H9 (cell line): Measurements from ENCODE around the gene MRPS33. TPM values are rescaled to one million over a fixed set of nuclear protein-coding genes. Genes with fewer than 3 reads are reported as not detected.

Experiments
- DNase-seq: peaks from one replicate; pipeline ENCODE4 v3.0.0-alpha.2; 2017
- H2AFZ ChIP-seq: one replicate; pipeline ENCODE4 v1.6.1; 2013; ENCODE audit warnings: mild to moderate bottlenecking, low read length, control low read depth, moderate library complexity
- H2AK5ac ChIP-seq: 2 replicates; pipeline ENCODE4 v1.6.1; 2013; ENCODE audit warnings: low read length, control low read depth, mixed read lengths; ENCODE audit not compliant: insufficient read length
- H2BK120ac ChIP-seq: one replicate; pipeline ENCODE4 v1.6.1; 2013; ENCODE audit warnings: low read depth, mild to moderate bottlenecking, low read length, control low read depth, inconsistent platforms; ENCODE audit not compliant: poor library complexity, severe bottlenecking
- H2BK12ac ChIP-seq: 2 replicates; pipeline ENCODE4 v1.6.1; 2013; ENCODE audit warnings: low read length, control low read depth, mixed read lengths, low read depth; ENCODE audit not compliant: insufficient read length
- H2BK15ac ChIP-seq: 2 replicates; pipeline ENCODE4 v1.6.1; 2013; ENCODE audit warnings: low read depth, low read length, control low read depth
- H2BK20ac ChIP-seq: one replicate; pipeline ENCODE4 v1.6.1; 2013; ENCODE audit warnings: low read depth, mild to moderate bottlenecking, low read length, control low read depth, inconsistent platforms; ENCODE audit not compliant: poor library complexity, severe bottlenecking
- H2BK5ac ChIP-seq: 2 replicates; pipeline ENCODE4 v1.6.1; 2013; ENCODE audit warnings: low read length, control low read depth, mixed read lengths; ENCODE audit not compliant: insufficient read length
- H3K14ac ChIP-seq: 2 replicates; pipeline ENCODE4 v1.6.1; 2013; ENCODE audit warnings: low read length, control low read depth; ENCODE audit not compliant: insufficient read depth
- H3K18ac ChIP-seq: 2 replicates; pipeline ENCODE4 v1.6.1; 2013; ENCODE audit warnings: low read depth, mild to moderate bottlenecking, mixed read lengths, low read length, control low read depth; ENCODE audit not compliant: insufficient read length
- H3K23ac ChIP-seq: 2 replicates; pipeline ENCODE4 v1.6.1; 2013; ENCODE audit warnings: low read length, control low read depth, mixed read lengths, low read depth; ENCODE audit not compliant: insufficient read length
- H3K23me2 ChIP-seq: 2 replicates; pipeline ENCODE4 v1.6.1; 2013; ENCODE audit warnings: low read depth, mild to moderate bottlenecking, mixed read lengths, low read length, control low read depth; ENCODE audit not compliant: insufficient read length, poor library complexity, severe bottlenecking
- H3K27ac ChIP-seq: 2 replicates; pipeline ENCODE4 v1.5.1; 2013; ENCODE audit warnings: low read length, control low read depth, mixed read lengths, low read depth; ENCODE audit not compliant: insufficient read length
- H3K27me3 ChIP-seq: 2 replicates; pipeline ENCODE4 v1.6.1; 2013; ENCODE audit warnings: low read length, control low read depth, inconsistent platforms; ENCODE audit not compliant: insufficient read depth
- H3K4ac ChIP-seq: 2 replicates; pipeline ENCODE4 v1.6.1; 2013; ENCODE audit warnings: low read depth, mild to moderate bottlenecking, control low read depth, inconsistent platforms, low read length, moderate library complexity
- H3K4me1 ChIP-seq: 2 replicates; pipeline ENCODE4 v1.6.1; 2013; ENCODE audit warnings: low read length, control low read depth, inconsistent platforms; ENCODE audit not compliant: insufficient read depth
- H3K4me2 ChIP-seq: 2 replicates; pipeline ENCODE4 v1.6.1; 2013; ENCODE audit warnings: low read length, control low read depth, mixed read lengths; ENCODE audit not compliant: insufficient read length, insufficient read depth
- H3K56ac ChIP-seq: 2 replicates; pipeline ENCODE4 v1.6.1; 2013; ENCODE audit warnings: low read depth, mild to moderate bottlenecking, mixed read lengths, low read length, control low read depth; ENCODE audit not compliant: insufficient read length
- H3K79me1 ChIP-seq: 2 replicates; pipeline ENCODE4 v1.6.1; 2013; ENCODE audit warnings: low read depth, mild to moderate bottlenecking, moderate library complexity, low read length, control low read depth, inconsistent platforms; ENCODE audit not compliant: insufficient read depth, poor library complexity, severe bottlenecking
- H3K79me2 ChIP-seq: 2 replicates; pipeline ENCODE4 v1.6.1; 2013; ENCODE audit warnings: low read length, control low read depth, inconsistent platforms; ENCODE audit not compliant: insufficient read depth
- H3K9ac ChIP-seq: 2 replicates; pipeline ENCODE4 v1.6.1; 2013; ENCODE audit warnings: low read length, control low read depth, mixed read lengths; ENCODE audit not compliant: insufficient read length; ENCODE audit errors: extremely low read depth
- H3K9me3 ChIP-seq: one replicate; pipeline ENCODE4 v1.6.1; 2013; ENCODE audit warnings: low read depth, low read length, inconsistent platforms; ENCODE audit not compliant: control insufficient read depth
- H3T11ph ChIP-seq: one replicate; pipeline ENCODE4 v1.6.1; 2013; ENCODE audit warnings: mild to moderate bottlenecking, low read length, control low read depth, inconsistent platforms
- H4K20me1 ChIP-seq: one replicate; pipeline ENCODE4 v1.6.1; 2013; ENCODE audit not compliant: control insufficient read depth, insufficient read length, insufficient read depth
- H4K5ac ChIP-seq: 2 replicates; pipeline ENCODE4 v1.6.1; 2013; ENCODE audit warnings: low read depth, mild to moderate bottlenecking, mixed read lengths, low read length, control low read depth; ENCODE audit not compliant: insufficient read length
- H4K8ac ChIP-seq: replicated peaks from 2 replicates; pipeline ENCODE4 v1.6.1; 2013; ENCODE audit warnings: low read length, control low read depth, mixed read lengths, low read depth; ENCODE audit not compliant: insufficient read length
- H4K91ac ChIP-seq: 2 replicates; pipeline ENCODE4 v1.6.1; 2013; ENCODE audit warnings: low read depth, mild to moderate bottlenecking, moderate library complexity, mixed read lengths, low read length, control low read depth; ENCODE audit not compliant: insufficient read length
- H3K27ac Mint-ChIP-seq, 3 experiments: 2 replicates in 2 of 3; 3 replicates in 1 of 3; pipeline ENCODE4 v1.8.0; 2020 to 2021; ENCODE audit warnings: mixed read lengths in 3 of 3, mild to moderate bottlenecking in 1 of 3, moderate library complexity in 1 of 3
- H3K27me3 Mint-ChIP-seq: 2 replicates; pipeline ENCODE4 v1.8.0; 2021; ENCODE audit warnings: low read depth, mild to moderate bottlenecking, moderate library complexity, mixed read lengths
- H3K36me3 Mint-ChIP-seq, 3 experiments: 2 replicates in 2 of 3; 3 replicates in 1 of 3; pipeline ENCODE4 v1.8.0; 2020 to 2021; ENCODE audit warnings: low read depth in 3 of 3, mixed read lengths in 3 of 3; ENCODE audit not compliant: insufficient read depth in 1 of 3
- H3K4me1 Mint-ChIP-seq, 2 experiments: 2 replicates each; pipeline ENCODE4 v1.8.0; 2020; ENCODE audit warnings: mixed read lengths in 2 of 2
- H3K4me3 Mint-ChIP-seq, 2 experiments: 2 replicates in 1 of 2; 3 replicates in 1 of 2; pipeline ENCODE4 v1.8.0; 2020 to 2021; ENCODE audit warnings: mild to moderate bottlenecking in 2 of 2, mixed read lengths in 2 of 2, moderate library complexity in 1 of 2
- H3K9me3 Mint-ChIP-seq, 2 experiments: 2 replicates in 1 of 2; 3 replicates in 1 of 2; pipeline ENCODE4 v1.8.0; 2020; ENCODE audit warnings: mild to moderate bottlenecking in 2 of 2, mixed read lengths in 2 of 2, moderate library complexity in 1 of 2
- CTCF ChIP-seq: fragments of 200-600 bp; sonication (generic); conservative IDR thresholded peaks from 3 replicates; pipeline ENCODE4 v1.8.0; 2021; ENCODE audit warnings: antibody characterized with exemption, mild to moderate bottlenecking
- WGBS: extraction: QIAGEN DNeasy Blood & Tissue Kit; methylation state at CpG from one replicate; pipeline ENCODE4 v1.1.7; 2013; ENCODE audit warnings: missing lambda C conversion rate, low lambda C conversion rate, mixed read lengths; ENCODE audit not compliant: insufficient read length; ENCODE audit errors: extremely low coverage; 5-methylcytosine and 5-hydroxymethylcytosine counted together
- total RNA-seq: library from RNA; stranded (reverse); gene quantifications from 2 replicates; pipeline ENCODE4 v1.2.1, GENCODE V29; 2021

MRPS33 gene
- total RNA-seq, 1 experiment from 2014 or later, result 64.2 TPM

DNA sequence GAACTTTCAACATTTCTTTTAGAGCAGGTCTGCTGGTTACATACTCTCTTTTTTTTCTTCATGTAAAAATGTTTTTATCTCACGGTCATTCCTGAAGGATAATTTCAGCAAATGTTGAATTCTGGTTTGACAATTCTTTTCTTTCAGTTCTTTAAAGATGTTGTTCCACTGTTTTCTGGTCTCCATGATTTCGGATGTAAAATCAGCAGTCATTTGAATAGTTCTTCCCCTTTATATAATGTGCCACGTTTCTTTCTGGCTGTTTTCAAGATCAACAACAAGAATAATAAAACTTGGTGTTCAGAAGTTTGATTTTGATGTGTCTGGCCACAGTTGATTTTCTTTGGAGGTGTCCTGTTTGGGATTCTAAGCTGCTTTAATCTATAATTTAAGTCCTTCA is 14.0 kb upstream of the MRPS33 start:
- Histone ChIP-seq H2BK120ac (no peak overlapping the region), H3K56ac (no peak overlapping the region), H4K20me1 (no peaks in the 10 kb centered on the region), H3K27ac (no peak overlapping the region), H3K18ac (no peak overlapping the region), H3T11ph (no peak overlapping the region), H2BK12ac (no peak overlapping the region), H2BK20ac (no peak overlapping the region), H3K79me1 (no peaks in the 10 kb centered on the region), H3K9me3 (no peaks in the 10 kb centered on the region), H2AFZ (no peak overlapping the region), H3K4me1 (no peaks in the 10 kb centered on the region; the same call in 1 of the 2 replicates), H3K4me2 (no peak overlapping the region), H2AK5ac (no peak overlapping the region), H3K4ac (no peak overlapping the region), H3K14ac (no peak overlapping the region), H4K91ac (no peak overlapping the region), H3K79me2 (no peaks in the 10 kb centered on the region), H3K23me2 (no peaks in the 10 kb centered on the region), H2BK5ac (no peak overlapping the region), H4K5ac (no peak overlapping the region), H3K27me3 (no peaks in the 10 kb centered on the region), H4K8ac (no peak overlapping the region), H3K23ac (no peak overlapping the region), H2BK15ac (no peak overlapping the region), H3K9ac (no peak overlapping the region)
- Mint-ChIP-seq H3K36me3 (peaks cover 9 to 32% (median 21%) of the 10 kb centered on the region in 3 experiments; a peak in 6 of 7 replicates), H3K27me3 (peaks cover 9% of the 10 kb centered on the region), H3K9me3 (peaks cover 44 to 48% of the 10 kb centered on the region in 2 experiments), H3K27ac (no peak overlapping the region), H3K4me1 (peaks cover 9 to 12% of the 10 kb centered on the region in 2 experiments), H3K4me3 (no peak overlapping the region)
- no CpG with 5 or more reads among the region's 3 CpGs for WGBS
- TF ChIP-seq CTCF, result no peak
- DNase-seq, result no peak
